ENCODE results near the gene KRT17. TPM values are rescaled to one million over a fixed set of nuclear protein-coding genes. Genes with fewer than 3 reads are reported as not detected.

KRT17 gene
- total and polyA plus RNA-seq, 10 of the 15 experiments (the other 5 are each of a cell fraction or from before 2014, with no cell fraction given), result 0.47 to 30.0 (median 2.5) TPM

DNA sequence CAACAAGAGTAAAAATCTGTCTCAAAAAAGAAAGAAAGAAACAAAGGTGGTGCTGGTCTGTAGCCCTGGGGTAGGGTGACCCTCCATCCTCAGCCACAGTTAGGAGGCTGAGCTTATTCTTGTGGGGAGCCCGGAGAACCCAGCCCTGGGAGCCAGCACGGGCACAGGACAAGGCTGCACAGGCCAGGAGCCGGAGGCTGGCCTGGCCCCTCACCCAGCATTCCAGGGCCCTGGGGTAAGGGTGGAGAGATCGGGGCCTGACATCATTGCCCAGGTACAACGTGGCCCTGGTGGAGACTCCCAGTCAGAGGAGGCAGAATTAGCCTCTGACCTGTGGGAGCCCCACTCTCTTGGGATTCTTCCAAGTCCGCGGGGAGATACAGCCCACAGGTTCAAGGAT, 10.3 kb upstream of the KRT17 start:
- Histone ChIP-seq H3K27ac (ENCODE audit: control insufficient read depth, insufficient read depth) (no peak overlapping the region), H3K4me3 (no peak overlapping the region), H3K4me1 (ENCODE audit: control insufficient read depth, insufficient read depth, low read length) (no peaks in the 10 kb centered on the region), H3K36me3 (ENCODE audit: control insufficient read depth in 2 of 2, insufficient read depth in 2 of 2, low read length in 1 of 2) (no peaks in the 10 kb centered on the region), H4K20me1 (ENCODE audit: control insufficient read depth, insufficient read depth) (no peaks in the 10 kb centered on the region), H3K27me3 (replicated peaks in 1 of 2; ENCODE audit: control insufficient read depth in 2 of 2, insufficient read depth in 2 of 2, low read length in 1 of 2) (no peaks in the 10 kb centered on the region; a peak in 1 of 4 replicates), H3K9me3 (replicated peaks; ENCODE audit: control insufficient read depth, insufficient read depth, low read length) (no peaks in the 10 kb centered on the region), H2AFZ (ENCODE audit: control insufficient read depth, low read depth, low read length) (no peak overlapping the region), H3K9ac (ENCODE audit: control insufficient read depth, insufficient read depth, low read length) (no peak overlapping the region), H3K79me2 (ENCODE audit: control insufficient read depth, insufficient read depth, low read length) (no peaks in the 10 kb centered on the region), H3K4me2 (ENCODE audit: control insufficient read depth, insufficient read depth) (no peak overlapping the region)
- 59% methylated on average over 7 of the region's 7 CpGs for WGBS (ENCODE audit: insufficient coverage, insufficient replicate concordance, low lambda C conversion rate, missing lambda C conversion rate)
- in situ Hi-C loops (cut with MboI), result no loop called here
- FAIRE-seq (no peak), ATAC-seq (peak; percentile 22), DNase-seq (ENCODE audit: low read depth, low spot score) (no peak)
- intact Hi-C loops (cut with micrococcal nuclease; ENCODE audit: unreplicated experiment), result no loop called here
- ChIA-PET SMC1A (ENCODE audit: uncharacterized antibody, unreplicated experiment) (no interaction called here), CTCF (no interaction called here), RAD21 (ENCODE audit: unreplicated experiment) (no interaction called here), POLR2A (no interaction called here)
- no peak for TF ChIP-seq KAT2A (conservative IDR thresholded peaks at IDR 0.05; ENCODE audit: control insufficient read depth, low read depth, low read length)
- BruUV-seq (replicated peaks), result no TSS peak

GRCh38 chr17:41633556-41634199, 9.3 kb upstream of the KRT17 start:
- H3K9me3 ChIP-seq (replicated peaks; ENCODE audit: control insufficient read depth, insufficient read depth, low read length), result no peaks in the 10 kb centered on the region
- no peak overlapping the region for H3K9ac ChIP-seq (ENCODE audit: control insufficient read depth, insufficient read depth, low read length)
- no peak overlapping the region for H3K27ac ChIP-seq (ENCODE audit: control insufficient read depth, insufficient read depth)
- intact Hi-C loops (cut with micrococcal nuclease; ENCODE audit: unreplicated experiment), result no loop called here
- BruUV-seq (replicated peaks), result no TSS peak
- H3K4me2 ChIP-seq (ENCODE audit: control insufficient read depth, insufficient read depth), result no peak overlapping the region
- in situ Hi-C loops (cut with MboI), result no loop called here
- WGBS (ENCODE audit: insufficient coverage, insufficient replicate concordance, low lambda C conversion rate, missing lambda C conversion rate), result 53% methylated on average over 12 of the region's 14 CpGs
- DNase-seq (ENCODE audit: low read depth, low spot score) (no peak), ATAC-seq (peak; percentile 45), FAIRE-seq (peak; percentile 91)
- ChIA-PET POLR2A (no interaction called here), SMC1A (ENCODE audit: uncharacterized antibody, unreplicated experiment) (no interaction called here), CTCF (no interaction called here), RAD21 (ENCODE audit: unreplicated experiment) (no interaction called here)
- H3K36me3 ChIP-seq (ENCODE audit: control insufficient read depth in 2 of 2, insufficient read depth in 2 of 2, low read length in 1 of 2), result no peaks in the 10 kb centered on the region
- TF ChIP-seq MEF2B (IDR thresholded peaks at IDR 0.05; ENCODE audit: partially characterized antibody, poor library complexity, severe bottlenecking), result peak; percentile 12
- TF ChIP-seq ASH2L (IDR thresholded peaks at IDR 0.05; ENCODE audit: borderline replicate concordance, low read depth), result no peak
- no peak for TF ChIP-seq MAX (IDR thresholded peaks at IDR 0.05; ENCODE audit: low read depth, low read length)
- TF ChIP-seq ATF3 (IDR thresholded peaks at IDR 0.05; ENCODE audit: borderline replicate concordance, extremely low read depth, low read depth, low read length), result no peak
- TF ChIP-seq NR2C1 (IDR thresholded peaks at IDR 0.05), result no peak
- TF ChIP-seq, protein P1, sequence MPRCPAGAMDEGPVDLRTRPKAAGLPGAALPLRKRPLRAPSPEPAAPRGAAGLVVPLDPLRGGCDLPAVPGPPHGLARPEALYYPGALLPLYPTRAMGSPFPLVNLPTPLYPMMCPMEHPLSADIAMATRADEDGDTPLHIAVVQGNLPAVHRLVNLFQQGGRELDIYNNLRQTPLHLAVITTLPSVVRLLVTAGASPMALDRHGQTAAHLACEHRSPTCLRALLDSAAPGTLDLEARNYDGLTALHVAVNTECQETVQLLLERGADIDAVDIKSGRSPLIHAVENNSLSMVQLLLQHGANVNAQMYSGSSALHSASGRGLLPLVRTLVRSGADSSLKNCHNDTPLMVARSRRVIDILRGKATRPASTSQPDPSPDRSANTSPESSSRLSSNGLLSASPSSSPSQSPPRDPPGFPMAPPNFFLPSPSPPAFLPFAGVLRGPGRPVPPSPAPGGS (IDR thresholded peaks at IDR 0.05; ENCODE audit: borderline replicate concordance, insufficient read depth, low read depth, low read length, poor library complexity, severe bottlenecking), result no peak
- 0 out of 2 replicates have a peak, but pooled peaks have one; percentile 46 for TF ChIP-seq TCF12 (IDR thresholded peaks at IDR 0.05; ENCODE audit: low read depth, low read length)
- no peaks in the 10 kb centered on the region; a peak in 1 of 4 replicates for H3K27me3 ChIP-seq (replicated peaks in 1 of 2; ENCODE audit: control insufficient read depth in 2 of 2, insufficient read depth in 2 of 2, low read length in 1 of 2)
- H2AFZ ChIP-seq (ENCODE audit: control insufficient read depth, low read depth, low read length), result no peak overlapping the region
- no peaks in the 10 kb centered on the region for H3K4me1 ChIP-seq (ENCODE audit: control insufficient read depth, insufficient read depth, low read length)
- H3K79me2 ChIP-seq (ENCODE audit: control insufficient read depth, insufficient read depth, low read length), result no peaks in the 10 kb centered on the region
- no peak overlapping the region for H3K4me3 ChIP-seq
- H4K20me1 ChIP-seq (ENCODE audit: control insufficient read depth, insufficient read depth), result no peaks in the 10 kb centered on the region
